ENCODE data around the gene STARD13.

STARD13 gene

DNA sequence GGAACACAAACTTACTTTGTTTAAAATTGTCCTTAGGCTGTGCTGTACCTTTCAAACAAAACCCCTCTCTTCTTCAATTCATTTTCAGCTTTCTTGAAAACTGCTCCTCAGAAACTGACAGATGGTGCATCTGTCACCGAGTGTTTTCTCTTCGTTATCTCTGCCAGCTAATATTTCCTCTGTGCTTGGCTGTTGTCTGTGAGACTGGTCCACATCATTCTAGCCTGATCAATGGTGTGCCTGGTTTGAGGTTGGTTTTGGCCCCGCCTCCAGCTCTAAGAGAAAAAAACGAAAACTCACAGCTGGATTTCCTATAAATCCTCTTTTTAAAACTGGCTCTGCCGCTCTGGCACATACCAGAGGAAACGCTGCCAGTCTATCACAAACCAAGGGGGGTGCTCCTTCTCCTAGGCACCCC, 79.7 kb downstream of the STARD13 start:
- peak overlapping the region; percentile 75 for H3K4me3 ChIP-seq
- H3K27ac ChIP-seq = peak overlapping the region; percentile 76 to 88
- TF ChIP-seq, protein P1, sequence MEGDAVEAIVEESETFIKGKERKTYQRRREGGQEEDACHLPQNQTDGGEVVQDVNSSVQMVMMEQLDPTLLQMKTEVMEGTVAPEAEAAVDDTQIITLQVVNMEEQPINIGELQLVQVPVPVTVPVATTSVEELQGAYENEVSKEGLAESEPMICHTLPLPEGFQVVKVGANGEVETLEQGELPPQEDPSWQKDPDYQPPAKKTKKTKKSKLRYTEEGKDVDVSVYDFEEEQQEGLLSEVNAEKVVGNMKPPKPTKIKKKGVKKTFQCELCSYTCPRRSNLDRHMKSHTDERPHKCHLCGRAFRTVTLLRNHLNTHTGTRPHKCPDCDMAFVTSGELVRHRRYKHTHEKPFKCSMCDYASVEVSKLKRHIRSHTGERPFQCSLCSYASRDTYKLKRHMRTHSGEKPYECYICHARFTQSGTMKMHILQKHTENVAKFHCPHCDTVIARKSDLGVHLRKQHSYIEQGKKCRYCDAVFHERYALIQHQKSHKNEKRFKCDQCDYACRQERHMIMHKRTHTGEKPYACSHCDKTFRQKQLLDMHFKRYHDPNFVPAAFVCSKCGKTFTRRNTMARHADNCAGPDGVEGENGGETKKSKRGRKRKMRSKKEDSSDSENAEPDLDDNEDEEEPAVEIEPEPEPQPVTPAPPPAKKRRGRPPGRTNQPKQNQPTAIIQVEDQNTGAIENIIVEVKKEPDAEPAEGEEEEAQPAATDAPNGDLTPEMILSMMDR (IDR thresholded peaks at IDR 0.05) = no peak
- DNase-seq (ENCODE audit: low spot score) = no peak

DNA sequence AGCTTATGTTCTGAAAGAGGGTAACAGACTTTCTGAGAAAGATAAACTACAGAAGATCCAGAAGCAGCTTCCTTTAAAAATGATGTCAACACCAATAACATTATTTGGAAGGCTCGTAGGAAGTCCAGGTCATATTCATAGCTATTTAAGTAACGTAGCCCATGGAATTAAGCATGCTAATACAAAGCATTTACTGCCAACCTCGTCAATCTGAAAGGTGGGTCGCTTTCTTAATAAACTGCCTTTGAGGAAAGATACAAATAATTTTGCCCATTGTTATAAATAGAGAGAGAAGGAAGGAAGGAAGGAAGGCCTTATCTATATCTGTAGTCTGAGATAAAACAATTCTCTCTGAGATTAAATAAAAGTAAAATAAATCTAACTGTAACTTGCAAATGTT, 80.3 kb downstream of the STARD13 start:
- DNase-seq (ENCODE audit: low spot score) = no peak
- TF ChIP-seq, protein P1 (IDR thresholded peaks at IDR 0.05) = no peak
- Histone ChIP-seq H3K27ac (peak overlapping the region; percentile 76 to 88), H3K4me3 (peak overlapping the region; percentile 75)

DNA sequence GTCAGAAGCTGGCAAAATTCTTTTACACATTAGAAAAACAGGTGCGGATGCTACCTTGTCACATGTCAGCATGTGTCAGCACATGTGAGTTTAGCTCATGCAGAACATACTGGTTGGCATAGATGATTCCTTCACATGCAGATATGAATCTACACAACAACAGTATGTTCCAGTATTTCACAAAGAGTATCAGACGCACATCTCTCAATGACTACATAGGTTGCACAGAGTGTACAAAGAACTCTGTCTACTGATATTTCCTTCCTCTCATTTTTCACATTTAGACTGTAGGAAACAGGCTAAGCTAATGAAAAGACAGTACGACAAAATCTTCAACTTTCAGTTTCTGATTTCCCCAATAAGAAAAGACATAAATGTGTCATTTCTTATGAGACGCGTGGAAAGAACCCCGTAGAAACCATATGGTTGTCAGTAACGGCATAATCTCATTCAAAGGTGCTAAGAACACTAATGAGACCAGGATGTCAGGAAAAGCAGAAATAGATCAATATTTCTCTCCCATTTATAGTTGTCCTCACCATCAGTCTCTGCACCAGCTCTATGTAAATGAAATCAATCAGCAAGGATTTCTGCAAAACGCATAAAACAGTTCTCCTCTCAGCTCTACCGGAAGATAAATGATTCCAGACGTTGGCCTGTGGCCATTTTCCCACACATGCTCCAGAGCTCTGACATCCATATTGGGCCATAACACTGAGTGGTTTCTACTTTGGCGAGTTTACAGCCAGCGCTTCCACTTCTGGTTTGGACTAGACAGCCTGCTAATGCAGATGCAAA, 81.2 kb downstream of the STARD13 start:
- no peak for DNase-seq (ENCODE audit: low spot score)
- H3K4me3 ChIP-seq = peak overlapping the region; percentile 75
- TF ChIP-seq, protein P1 (IDR thresholded peaks at IDR 0.05) = no peak
- H3K27ac ChIP-seq = peak overlapping the region; percentile 76 to 88

DNA sequence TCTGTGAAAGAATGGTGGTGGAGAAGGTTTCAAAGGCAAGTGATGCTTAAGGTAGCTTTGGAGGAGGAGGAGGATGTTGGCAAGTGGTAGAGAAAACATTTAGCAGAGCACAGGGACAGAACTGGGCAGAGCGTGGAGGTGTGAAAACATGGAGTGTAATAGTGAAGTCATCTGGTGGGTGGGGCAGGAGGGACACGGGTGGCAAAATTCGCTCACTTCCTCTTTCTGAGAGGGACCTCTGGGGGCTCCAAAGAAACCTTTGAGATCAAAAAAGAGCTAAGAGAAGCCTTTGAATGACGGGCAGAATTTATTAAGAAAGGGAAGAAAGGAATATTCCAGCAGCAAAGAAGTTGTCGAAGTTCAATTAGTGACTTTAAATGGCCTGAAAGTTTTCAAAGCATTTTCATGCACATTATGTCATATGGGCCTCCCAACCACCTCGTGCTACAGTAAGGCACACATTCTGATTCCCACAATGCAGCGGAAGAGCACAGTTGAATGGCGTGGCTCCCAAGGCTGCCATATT, 82.8 kb downstream of the STARD13 start:
- peak overlapping the region in 1 of 2 donors; percentile 35 for H3K27ac ChIP-seq
- TF ChIP-seq, protein P1 (IDR thresholded peaks at IDR 0.05) = no peak

DNA sequence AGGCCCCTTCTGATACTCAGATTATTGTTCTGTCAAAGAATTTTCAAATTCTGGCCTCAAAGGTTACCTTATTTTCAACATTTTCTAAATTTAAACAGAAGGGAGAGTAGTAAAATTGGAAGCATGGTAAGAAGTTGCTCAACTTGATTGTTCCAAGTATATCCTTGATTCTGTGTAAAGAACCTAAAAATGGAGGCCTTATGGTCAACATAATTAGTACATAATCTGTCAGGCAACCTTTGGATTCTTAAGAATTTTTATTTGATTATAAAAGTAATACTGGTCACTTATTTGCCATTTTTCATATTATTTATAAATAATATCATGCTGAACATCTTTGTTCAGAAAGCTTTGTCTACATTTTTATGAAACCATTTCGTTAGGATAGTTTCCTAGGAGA, 83.9 kb downstream of the STARD13 start:
- DNase-seq (ENCODE audit: low spot score) = no peak
- TF ChIP-seq, protein P1 (IDR thresholded peaks at IDR 0.05) = no peak
- H3K4me3 ChIP-seq = no peak overlapping the region
- H3K27ac ChIP-seq = no peak overlapping the region

More for the DNA sequence above, 82.8 kb downstream of the STARD13 start:
- H3K4me3 ChIP-seq = peak overlapping the region; percentile 75
- DNase-seq (ENCODE audit: low spot score) = no peak

DNA sequence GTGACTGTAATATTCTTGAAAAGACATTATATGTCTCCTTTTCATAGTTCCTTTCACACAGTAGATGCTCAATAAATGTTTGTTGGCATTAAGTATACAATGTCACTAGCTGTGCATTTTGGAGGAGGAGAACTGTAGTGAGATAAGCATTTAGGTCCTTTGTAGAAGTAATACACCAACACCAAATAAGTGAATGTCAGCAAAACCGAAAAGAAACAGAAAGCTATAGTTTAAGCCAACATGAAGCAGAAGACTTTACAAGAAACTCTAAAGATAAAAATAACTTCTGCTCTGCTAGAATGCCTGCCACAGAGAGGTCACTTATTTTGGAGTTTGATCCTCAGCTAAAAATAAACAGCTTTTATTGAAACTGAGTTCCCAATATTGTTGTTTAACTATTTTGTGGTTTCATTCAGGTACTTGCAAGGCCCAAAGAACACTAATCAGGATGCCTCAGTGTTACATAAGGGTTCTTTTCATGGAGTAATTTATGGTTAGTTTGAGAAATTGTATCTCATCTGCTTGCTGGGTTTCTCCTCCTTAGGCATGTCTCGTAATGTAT, 86.2 kb downstream of the STARD13 start:
- H3K27ac ChIP-seq = peak overlapping the region; percentile 52 to 66
- DNase-seq (ENCODE audit: low spot score) = no peak
- TF ChIP-seq, protein P1 (IDR thresholded peaks at IDR 0.05) = no peak

More for the DNA sequence above, 86.2 kb downstream of the STARD13 start:
- H3K4me3 ChIP-seq = peak overlapping the region; percentile 15
